Fibroblast of peridontal ligament (primary cell): ENCODE measurements around the gene CXorf51A.
"Not testable (repeated sequence)": the region's sequence is repeated elsewhere in the genome, so short reads cannot be mapped to it uniquely, and the experiment has no call there.

ENCODE experiments used
- DNase-seq: peaks from one replicate; pipeline ENCODE4 v3.0.0-alpha.2; 2010; ENCODE audit errors: extremely low read depth

Gene CXorf51A

DNA sequence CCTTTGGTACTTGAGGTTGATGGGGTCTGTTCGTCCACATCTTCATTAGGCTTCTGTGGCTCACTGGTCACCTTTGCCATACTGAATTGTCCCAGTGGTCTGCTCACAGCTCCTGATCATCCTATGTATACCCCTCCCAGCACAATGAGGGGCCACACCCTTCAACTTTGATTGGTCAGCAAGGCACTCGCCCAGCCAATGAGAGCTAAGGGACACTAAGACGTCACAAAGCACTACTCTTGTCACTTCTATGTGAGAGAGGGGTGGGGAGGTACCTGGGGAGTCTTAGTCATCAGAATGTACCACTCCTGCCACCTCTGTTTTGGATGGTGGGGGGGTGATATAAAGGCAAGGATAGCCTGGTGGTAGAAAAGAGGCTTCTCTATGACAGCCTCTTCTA, at the start of gene CXorf51A:
TSS of gene CXorf51A (minus strand) at position 101 of the 400 bp plus-strand sequence. CDS start at position 80, 21 bp downstream.
- not testable (repeated sequence) for DNase-seq

DNA sequence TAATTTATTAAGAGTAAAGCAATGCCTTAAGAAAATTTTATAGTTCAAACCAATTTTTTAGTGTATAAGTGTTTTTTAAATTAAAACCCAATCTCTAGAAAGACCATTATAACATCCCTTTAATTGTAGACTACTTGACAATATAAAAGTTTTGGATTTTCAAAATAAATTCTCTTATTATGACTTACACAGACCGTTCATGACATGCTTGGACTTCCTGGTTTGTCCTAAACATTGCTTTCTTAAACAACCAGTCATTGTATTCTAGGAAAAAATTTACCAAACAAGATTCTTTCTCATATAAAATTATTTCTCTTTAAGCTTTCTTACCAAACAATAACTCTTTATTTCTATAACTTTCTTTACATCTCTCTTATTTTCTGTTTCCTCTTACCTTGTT, 49.0 kb upstream of the CXorf51A start:
- no peak for DNase-seq

DNA sequence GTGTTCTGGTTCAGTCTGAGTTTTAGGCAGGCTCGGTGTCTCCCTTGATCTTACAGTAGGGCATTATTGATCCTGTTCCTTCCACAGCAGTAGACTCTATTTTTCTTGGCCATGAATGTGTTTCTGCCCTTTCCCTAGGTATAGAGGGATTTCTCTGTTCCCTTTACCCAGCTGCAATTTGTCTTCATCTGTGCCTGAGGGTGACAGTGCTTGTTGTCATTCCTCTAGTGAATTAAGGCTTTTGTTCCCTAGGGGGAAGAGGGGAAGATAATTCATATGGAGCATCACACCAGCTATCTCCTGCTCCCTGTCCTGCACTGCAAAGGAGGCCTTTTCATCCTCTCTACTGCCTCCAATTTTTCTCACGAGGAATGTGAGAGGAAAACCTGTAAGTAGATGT, 39.7 kb upstream of the CXorf51A start:
- DNase-seq: no peak

DNA sequence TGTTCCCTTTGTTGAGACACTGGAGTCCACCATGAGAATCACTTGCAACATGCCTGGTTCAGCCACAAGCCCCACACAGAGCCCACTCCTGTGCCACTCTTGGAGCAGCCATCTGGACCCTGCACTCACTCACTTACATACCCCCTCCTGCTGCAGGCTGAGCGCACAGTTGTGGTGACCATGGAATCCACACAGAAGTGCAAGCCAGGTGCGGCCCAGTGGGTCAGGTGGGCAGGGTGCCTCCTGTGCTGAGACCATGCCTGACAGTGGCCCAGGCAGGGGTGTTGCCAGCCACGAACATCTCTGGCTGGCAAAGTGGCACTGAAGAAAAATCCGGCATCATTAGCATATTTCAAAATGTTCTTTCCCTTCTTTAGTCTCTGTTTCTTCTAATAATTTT, 17.4 kb upstream of the CXorf51A start:
- DNase-seq: no peak

DNA sequence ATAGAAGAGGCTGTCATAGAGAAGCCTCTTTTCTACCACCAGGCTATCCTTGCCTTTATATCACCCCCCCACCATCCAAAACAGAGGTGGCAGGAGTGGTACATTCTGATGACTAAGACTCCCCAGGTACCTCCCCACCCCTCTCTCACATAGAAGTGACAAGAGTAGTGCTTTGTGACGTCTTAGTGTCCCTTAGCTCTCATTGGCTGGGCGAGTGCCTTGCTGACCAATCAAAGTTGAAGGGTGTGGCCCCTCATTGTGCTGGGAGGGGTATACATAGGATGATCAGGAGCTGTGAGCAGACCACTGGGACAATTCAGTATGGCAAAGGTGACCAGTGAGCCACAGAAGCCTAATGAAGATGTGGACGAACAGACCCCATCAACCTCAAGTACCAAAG, 5.1 kb downstream of the CXorf51A start, which contains the start of gene CXorf51B:
TSS of gene CXorf51B (plus strand) at position 301 of the 400 bp plus-strand sequence. CDS start at position 322, 21 bp downstream.
- DNase-seq: not testable (repeated sequence)
